T-cell (primary cell): ENCODE results near the gene PCDH9. TPM values are rescaled to one million over a fixed set of nuclear protein-coding genes. Genes with fewer than 3 reads are reported as not detected.
"Not testable (repeated sequence)": the region's sequence is repeated elsewhere in the genome, so short reads cannot be mapped to it uniquely, and the experiment has no call there.

Experiments
- ATAC-seq, 4 experiments: fragments of 200-7000 bp in 3 of 4; fragments of 150-1000 bp in 1 of 4; cut with Tn5 transposase; replicated peaks in 1 of 4; 1 replicate in 3 of 4; 2 replicates in 1 of 4; pipeline ENCODE4 v1.10.0; 2021; ENCODE audit warnings: moderate library complexity in 3 of 4, mild to moderate bottlenecking in 2 of 4, moderate number of reproducible peaks in 1 of 4
- CTCF ChIA-PET, 2 donors: fragments of 300-600 bp; sonication (Branson Sonifier 250); formaldehyde crosslinking; loops; one replicate each; lab custom pipeline; 2022; ENCODE audit warnings: antibody characterized with exemption in 2 of 2; lab: Charles Lee
- POLR2A ChIA-PET, 2 donors: fragments of 300-600 bp; sonication (Branson Sonifier 250); formaldehyde crosslinking; loops; one replicate each; lab custom pipeline; 2022; ENCODE audit warnings: antibody characterized with exemption in 2 of 2; lab: Charles Lee
- DNase-seq, 35 experiments: peaks; one replicate each; pipeline versions ENCODE4 v3.0.0 to v3.0.0-alpha.2; 2013 to 2023
- H3K27ac ChIP-seq: one replicate; pipeline ENCODE4 v1.5.1; 2013; ENCODE audit warnings: low read length
- H3K27me3 ChIP-seq, 2 experiments: replicated peaks in 1 of 2; 1 replicate in 1 of 2; 2 replicates in 1 of 2; pipeline versions ENCODE4 v1.6.1 to v1.7.0; 2013; ENCODE audit warnings: low read length in 1 of 2, mixed read lengths in 1 of 2; ENCODE audit not compliant: control insufficient read depth in 2 of 2, insufficient read depth in 2 of 2; ENCODE audit errors: extremely low read depth in 1 of 2
- H3K36me3 ChIP-seq, 2 donors: 1 replicate in 1 of 2; 2 replicates in 1 of 2; pipeline versions ENCODE4 v1.6.1 to v1.7.0; 2013; ENCODE audit warnings: low read length in 1 of 2; ENCODE audit not compliant: control insufficient read depth in 2 of 2, insufficient read depth in 1 of 2; ENCODE audit errors: extremely low read depth in 1 of 2
- H3K4me1 ChIP-seq, 2 experiments: 1 replicate in 1 of 2; 2 replicates in 1 of 2; pipeline versions ENCODE4 v1.6.1 to v1.7.0; 2013; ENCODE audit warnings: low read length in 2 of 2, mixed read lengths in 1 of 2; ENCODE audit not compliant: insufficient read depth in 2 of 2, control insufficient read depth in 1 of 2; ENCODE audit errors: extremely low read depth in 1 of 2
- H3K4me3 ChIP-seq, 2 donors: 1 replicate in 1 of 2; 2 replicates in 1 of 2; pipeline versions ENCODE4 v1.5.1 to v1.7.0; 2013; ENCODE audit warnings: mild to moderate bottlenecking in 2 of 2, low read length in 1 of 2, moderate library complexity in 1 of 2; ENCODE audit not compliant: control insufficient read depth in 1 of 2; ENCODE audit errors: extremely low read depth in 1 of 2
- H3K9me3 ChIP-seq: 2 replicates; pipeline ENCODE4 v1.7.0; 2013
- H3K27ac Mint-ChIP-seq, 2 donors: one replicate each; pipeline ENCODE4 v1.8.0; 2020 to 2021; ENCODE audit warnings: mild to moderate bottlenecking in 2 of 2, mixed read lengths in 2 of 2
- H3K27me3 Mint-ChIP-seq, 2 donors: one replicate each; pipeline ENCODE4 v1.8.0; 2021 to 2022; ENCODE audit warnings: mixed read lengths in 2 of 2
- H3K36me3 Mint-ChIP-seq: one replicate; pipeline ENCODE4 v1.8.0; 2021; ENCODE audit warnings: mixed read lengths
- H3K4me1 Mint-ChIP-seq, 3 donors: one replicate each; pipeline ENCODE4 v1.8.0; 2020 to 2022; ENCODE audit warnings: mixed read lengths in 3 of 3, mild to moderate bottlenecking in 1 of 3
- H3K4me3 Mint-ChIP-seq, 3 donors: one replicate each; pipeline ENCODE4 v1.8.0; 2020 to 2022; ENCODE audit warnings: mild to moderate bottlenecking in 3 of 3, mixed read lengths in 3 of 3, moderate library complexity in 3 of 3
- H3K9me3 Mint-ChIP-seq, 3 donors: one replicate each; pipeline ENCODE4 v1.8.0; 2020 to 2022; ENCODE audit warnings: mixed read lengths in 3 of 3
- WGBS: methylation state at CpG from one replicate; pipeline ENCODE4 v1.1.5; 2013; ENCODE audit warnings: missing lambda C conversion rate; ENCODE audit not compliant: insufficient coverage; 5-methylcytosine and 5-hydroxymethylcytosine counted together
- total RNA-seq, 35 experiments: library from RNA in 6 of 35; stranded (reverse) in 6 of 35; fragments of 120-200 nt in 1 of 35; gene quantifications; one replicate each; pipeline versions ENCODE4 v1.2.1 to v1.2.4 and lab custom pipeline; 2013 to 2026

Gene PCDH9
- total RNA-seq, 5 donors from 2014 or later (not counting 1 experiment from before 2014, with no cell fraction given), result 0.38 to 1.3 (median 0.53) TPM

- Mint-ChIP-seq H3K9me3 (peaks cover 0 to 9% (median 9%) of the 10 kb centered on the region in 3 donors), H3K4me3 (no peak overlapping the region), H3K27ac (no peak overlapping the region), H3K4me1 (no peaks in the 10 kb centered on the region), H3K36me3 (no peaks in the 10 kb centered on the region), H3K27me3 (no peaks in the 10 kb centered on the region)
- no CpG with 5 or more reads among the region's 1 CpG for whole genome bisulfite sequencing
- ATAC-seq, result no peak
- CTCF ChIA-PET, result no interaction called here
- Histone ChIP-seq H3K4me1 (no peaks in the 10 kb centered on the region), H3K9me3 (no peaks in the 10 kb centered on the region), H3K4me3 (no peak overlapping the region), H3K27ac (no peak overlapping the region), H3K27me3 (no peaks in the 10 kb centered on the region), H3K36me3 (no peaks in the 10 kb centered on the region)
- POLR2A ChIA-PET, result no interaction called here
- no peak for DNase-seq
Observed at GRCh38 chr13:66778461-66778860, 451.7 kb downstream of the PCDH9 start.

GRCh38 chr13:66775196-66775595 lies 454.9 kb downstream of the PCDH9 start:
- H3K36me3 ChIP-seq, result no peaks in the 10 kb centered on the region
- Mint-ChIP-seq H3K4me1 (no peaks in the 10 kb centered on the region), H3K4me3 (no peak overlapping the region), H3K9me3 (peaks cover 0 to 9% (median 9%) of the 10 kb centered on the region in 3 donors), H3K27ac (no peak overlapping the region), H3K27me3 (no peaks in the 10 kb centered on the region), H3K36me3 (no peaks in the 10 kb centered on the region)
- H3K9me3 ChIP-seq, result no peaks in the 10 kb centered on the region
- DNase-seq (no peak), ATAC-seq (no peak)
- ChIA-PET CTCF (no interaction called here), POLR2A (interaction anchor here in 1 of 2 donors (0.6 kb wide), 1 partner anchor 287 kb away, joined by 3 read pairs; no protein-coding TSS in a partner anchor)
- H3K4me1 ChIP-seq, result no peaks in the 10 kb centered on the region
- no peak overlapping the region for H3K27ac ChIP-seq
- no peak overlapping the region for H3K4me3 ChIP-seq
- H3K27me3 ChIP-seq, result no peaks in the 10 kb centered on the region
- WGBS, result 83% methylated on average over 1 of the region's 3 CpGs

- Histone ChIP-seq H3K27me3 (no peaks in the 10 kb centered on the region), H3K4me1 (no peaks in the 10 kb centered on the region), H3K4me3 (no peak overlapping the region), H3K9me3 (no peaks in the 10 kb centered on the region), H3K27ac (no peak overlapping the region), H3K36me3 (no peaks in the 10 kb centered on the region)
- Mint-ChIP-seq H3K27me3 (no peaks in the 10 kb centered on the region), H3K36me3 (no peaks in the 10 kb centered on the region), H3K27ac (no peak overlapping the region), H3K4me3 (no peak overlapping the region), H3K4me1 (no peaks in the 10 kb centered on the region), H3K9me3 (peaks cover 0 to 9% (median 9%) of the 10 kb centered on the region in 3 donors)
- WGBS, result no CpG with 5 or more reads among the region's 2 CpGs
- DNase-seq (no peak), ATAC-seq (no peak)
- ChIA-PET POLR2A (interaction anchor here in 1 of 2 donors (0.6 kb wide), 1 partner anchor 44 kb away, joined by 3 read pairs; no protein-coding TSS in a partner anchor), CTCF (no interaction called here)
Observed at GRCh38 chr13:66774046-66774445, 456.1 kb downstream of the PCDH9 start.

- no peak overlapping the region for H3K27ac Mint-ChIP-seq
- ATAC-seq (no peak), DNase-seq (no peak)
- no peaks in the 10 kb centered on the region for H3K27me3 Mint-ChIP-seq
- no peak overlapping the region for H3K4me3 Mint-ChIP-seq
- ChIA-PET POLR2A (no interaction called here), CTCF (no interaction called here)
- H3K9me3 Mint-ChIP-seq, result peaks cover 9 to 24% (median 10%) of the 10 kb centered on the region in 3 donors
- Histone ChIP-seq H3K9me3 (no peaks in the 10 kb centered on the region), H3K27ac (no peak overlapping the region), H3K4me1 (no peaks in the 10 kb centered on the region), H3K27me3 (no peaks in the 10 kb centered on the region), H3K4me3 (no peak overlapping the region), H3K36me3 (no peaks in the 10 kb centered on the region)
- H3K36me3 Mint-ChIP-seq, result no peaks in the 10 kb centered on the region
- H3K4me1 Mint-ChIP-seq, result no peaks in the 10 kb centered on the region
Observed at GRCh38 chr13:66765559-66765958, 464.6 kb downstream of the PCDH9 start.

- H3K27me3 ChIP-seq, H3K9me3 ChIP-seq, ATAC-seq, H3K4me1 ChIP-seq, H3K4me3 Mint-ChIP-seq, H3K36me3 ChIP-seq, H3K36me3 Mint-ChIP-seq, CTCF ChIA-PET, H3K27me3 Mint-ChIP-seq, POLR2A ChIA-PET, H3K27ac Mint-ChIP-seq, H3K27ac ChIP-seq, DNase-seq, H3K4me3 ChIP-seq, H3K4me1 Mint-ChIP-seq: not testable (repeated sequence)
- WGBS, result 90% methylated on average over 4 of the region's 4 CpGs
- H3K9me3 Mint-ChIP-seq, result peaks cover 10 to 32% (median 19%) of the 10 kb centered on the region in 3 donors
Observed at GRCh38 chr13:66760678-66761077, 469.5 kb downstream of the PCDH9 start.

- H3K36me3 ChIP-seq, result no peaks in the 10 kb centered on the region
- no peak overlapping the region for H3K27ac Mint-ChIP-seq
- ATAC-seq, result no peak
- H3K27me3 Mint-ChIP-seq, result no peaks in the 10 kb centered on the region
- no peaks in the 10 kb centered on the region for H3K4me1 Mint-ChIP-seq
- no peak for DNase-seq
- CTCF ChIA-PET, result no interaction called here
- H3K27me3 ChIP-seq, result no peaks in the 10 kb centered on the region
- no peak overlapping the region for H3K27ac ChIP-seq
- WGBS, result no CpG with 5 or more reads among the region's 1 CpG
- POLR2A ChIA-PET, result no interaction called here
- H3K4me1 ChIP-seq, result no peaks in the 10 kb centered on the region
- no peaks in the 10 kb centered on the region for H3K36me3 Mint-ChIP-seq
- no peak overlapping the region for H3K4me3 Mint-ChIP-seq
- no peak overlapping the region for H3K4me3 ChIP-seq
- H3K9me3 Mint-ChIP-seq, result peaks cover 10 to 28% (median 17%) of the 10 kb centered on the region in 3 donors
- H3K9me3 ChIP-seq, result no peaks in the 10 kb centered on the region
Observed at GRCh38 chr13:66759919-66760318, 470.2 kb downstream of the PCDH9 start.

DNA sequence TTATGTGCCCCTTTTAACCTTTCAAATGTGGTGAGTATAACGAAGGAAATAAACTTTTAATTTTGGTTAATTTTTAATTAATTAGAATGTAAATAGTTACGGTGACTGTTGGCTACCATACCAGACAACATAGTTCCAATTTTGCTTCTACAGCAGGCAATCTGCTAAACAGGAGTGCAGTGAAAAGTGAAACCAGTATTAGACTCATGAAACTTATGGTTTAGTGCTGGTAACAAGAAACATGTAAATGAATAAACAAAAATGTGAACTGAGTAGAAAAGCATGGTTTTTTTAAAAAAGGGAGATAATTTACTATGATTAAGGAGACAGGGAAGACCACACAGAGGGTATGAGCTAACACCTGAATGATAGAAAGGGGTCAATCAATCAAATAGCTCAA lies 478.4 kb downstream of the PCDH9 start:
- WGBS, result no CpG with 5 or more reads among the region's 2 CpGs
- Histone ChIP-seq H3K4me1 (no peaks in the 10 kb centered on the region), H3K9me3 (no peaks in the 10 kb centered on the region), H3K27ac (no peak overlapping the region), H3K27me3 (no peaks in the 10 kb centered on the region), H3K4me3 (no peak overlapping the region), H3K36me3 (no peaks in the 10 kb centered on the region)
- Mint-ChIP-seq H3K27me3 (no peaks in the 10 kb centered on the region), H3K4me1 (no peaks in the 10 kb centered on the region), H3K27ac (no peak overlapping the region), H3K9me3 (peaks cover 2 to 17% (median 4%) of the 10 kb centered on the region in 3 donors), H3K36me3 (no peaks in the 10 kb centered on the region), H3K4me3 (no peak overlapping the region)
- POLR2A ChIA-PET, result no interaction called here
- DNase-seq (no peak), ATAC-seq (no peak)
- CTCF ChIA-PET, result no interaction called here
